Measurements from ENCODE around the gene CCNG1.

Gene CCNG1

GRCh38 chr5:163489055-163489744 is 51.8 kb downstream of the CCNG1 start:
- no peaks in the 10 kb centered on the region; the same call in 1 of the 2 replicates for H3K79me2 ChIP-seq (ENCODE audit: insufficient read depth, low read length)
- TF ChIP-seq CTCF (IDR thresholded peaks at IDR 0.05; ENCODE audit: low read length) (no peak), EZH2 (IDR thresholded peaks at IDR 0.05; ENCODE audit: borderline replicate concordance, low read length) (no peak)
- no peak overlapping the region for H3K4me2 ChIP-seq (ENCODE audit: low read length)
- H3K9ac ChIP-seq (ENCODE audit: low read length), result no peak overlapping the region
- H3K4me1 ChIP-seq (ENCODE audit: insufficient read depth, low read length, severe bottlenecking), result no peaks in the 10 kb centered on the region
- no peaks in the 10 kb centered on the region for H3K27me3 ChIP-seq (ENCODE audit: insufficient read depth, low read length)
- no peaks in the 10 kb centered on the region for H3K9me2 ChIP-seq (ENCODE audit: low read depth, low read length)
- no peak overlapping the region for H2AFZ ChIP-seq (ENCODE audit: low read length)
- no peak overlapping the region for H3K4me3 ChIP-seq (ENCODE audit: low read depth, low read length, poor library complexity, severe bottlenecking)
- H3K9me3 ChIP-seq (ENCODE audit: low read length), result no peaks in the 10 kb centered on the region
- H3K27ac ChIP-seq (ENCODE audit: low read depth, low read length, poor library complexity, severe bottlenecking), result no peak overlapping the region
- no peaks in the 10 kb centered on the region for H3F3A ChIP-seq (ENCODE audit: insufficient read depth, low read length)
- peaks cover 83% of the 10 kb centered on the region for H3K36me3 ChIP-seq (ENCODE audit: insufficient read depth, low read length)
- H4K20me1 ChIP-seq (ENCODE audit: insufficient read depth, low read length), result no peaks in the 10 kb centered on the region

GRCh38 chr5:163489745-163490075 is 52.3 kb downstream of the CCNG1 start:
- Histone ChIP-seq H3K4me1 (ENCODE audit: insufficient read depth, low read length, severe bottlenecking) (no peaks in the 10 kb centered on the region), H3K4me3 (ENCODE audit: low read depth, low read length, poor library complexity, severe bottlenecking) (no peak overlapping the region), H3F3A (ENCODE audit: insufficient read depth, low read length) (no peaks in the 10 kb centered on the region), H3K9me3 (ENCODE audit: low read length) (no peaks in the 10 kb centered on the region), H3K9me2 (ENCODE audit: low read depth, low read length) (no peaks in the 10 kb centered on the region), H3K27me3 (ENCODE audit: insufficient read depth, low read length) (no peaks in the 10 kb centered on the region), H3K9ac (ENCODE audit: low read length) (no peak overlapping the region), H3K36me3 (ENCODE audit: insufficient read depth, low read length) (peaks cover 78% of the 10 kb centered on the region), H3K27ac (ENCODE audit: low read depth, low read length, poor library complexity, severe bottlenecking) (no peak overlapping the region), H2AFZ (ENCODE audit: low read length) (no peak overlapping the region), H3K4me2 (ENCODE audit: low read length) (no peak overlapping the region), H3K79me2 (ENCODE audit: insufficient read depth, low read length) (no peaks in the 10 kb centered on the region; the same call in 1 of the 2 replicates), H4K20me1 (ENCODE audit: insufficient read depth, low read length) (no peaks in the 10 kb centered on the region)
- no peak for TF ChIP-seq EZH2 (IDR thresholded peaks at IDR 0.05; ENCODE audit: borderline replicate concordance, low read length)
- TF ChIP-seq CTCF (IDR thresholded peaks at IDR 0.05; ENCODE audit: low read length), result no peak
